GM23338 (cell line): ENCODE data around the gene ZFC3H1. TPM values are rescaled to one million over a fixed set of nuclear protein-coding genes. Genes with fewer than 3 reads are reported as not detected.

ENCODE experiments used
- ATAC-seq: fragments of 200-7000 bp; cut with Tn5 transposase; 3 replicates; pipeline ENCODE4 v1.9.1; 2020
- DNase-seq: peaks from one replicate; pipeline ENCODE4 v3.0.0-alpha.2; 2015; ENCODE audit warnings: low spot score
- H2AFZ ChIP-seq: fragments of 200-600 bp; sonication (generic); 2 replicates; pipeline ENCODE4 v1.8.0; 2016; ENCODE audit warnings: antibody characterized with exemption, mild to moderate bottlenecking, moderate library complexity
- H3F3A ChIP-seq: fragments of 200-600 bp; sonication (generic); replicated peaks from 2 replicates; pipeline ENCODE4 v1.8.0; 2017; ENCODE audit warnings: antibody characterized with exemption, mixed run types, low read depth
- H3K27ac ChIP-seq: fragments of 200-600 bp; sonication (generic); 2 replicates; pipeline ENCODE4 v1.6.1; 2016; ENCODE audit warnings: low read depth
- H3K27me3 ChIP-seq: fragments of 200-600 bp; sonication (generic); 2 replicates; pipeline ENCODE4 v1.8.0; 2016; ENCODE audit warnings: mild to moderate bottlenecking, mixed run types, moderate library complexity; ENCODE audit not compliant: insufficient read depth
- H3K36me3 ChIP-seq: fragments of 200-600 bp; sonication (generic); 2 replicates; pipeline ENCODE4 v1.8.0; 2016; ENCODE audit warnings: mild to moderate bottlenecking; ENCODE audit not compliant: insufficient read depth
- H3K4me1 ChIP-seq: fragments of 200-600 bp; sonication (generic); 2 replicates; pipeline ENCODE4 v1.8.0; 2016; ENCODE audit warnings: mild to moderate bottlenecking, moderate library complexity; ENCODE audit not compliant: insufficient read depth
- H3K4me2 ChIP-seq: fragments of 200-600 bp; sonication (generic); 2 replicates; pipeline ENCODE4 v1.7.1; 2017; ENCODE audit warnings: mixed run types
- H3K4me3 ChIP-seq: fragments of 200-600 bp; sonication (generic); 2 replicates; pipeline ENCODE4 v1.6.1; 2016; ENCODE audit warnings: mixed run types
- H3K79me2 ChIP-seq: fragments of 200-600 bp; sonication (generic); replicated peaks from 2 replicates; pipeline ENCODE4 v1.8.0; 2017; ENCODE audit warnings: mild to moderate bottlenecking; ENCODE audit not compliant: insufficient read depth
- H3K9me2 ChIP-seq: fragments of 200-600 bp; sonication (generic); 2 replicates; pipeline ENCODE4 v1.8.0; 2017; ENCODE audit not compliant: insufficient read depth
- H4K20me1 ChIP-seq: fragments of 200-600 bp; sonication (generic); replicated peaks from 2 replicates; pipeline ENCODE4 v1.8.0; 2017; ENCODE audit warnings: mild to moderate bottlenecking; ENCODE audit not compliant: insufficient read depth
- H3K27ac Mint-ChIP-seq: 2 replicates; pipeline ENCODE4 v1.8.0; 2020; ENCODE audit warnings: inconsistent platforms, mild to moderate bottlenecking, moderate library complexity, mixed read lengths
- H3K27me3 Mint-ChIP-seq: 3 replicates; pipeline ENCODE4 v1.8.0; 2022; ENCODE audit warnings: low read depth, mild to moderate bottlenecking, moderate library complexity, mixed read lengths, inconsistent platforms; ENCODE audit not compliant: insufficient read depth, poor library complexity
- H3K36me3 Mint-ChIP-seq: 3 replicates; pipeline ENCODE4 v1.8.0; 2021; ENCODE audit warnings: low read depth, mild to moderate bottlenecking, inconsistent platforms, moderate library complexity, mixed read lengths
- H3K4me1 Mint-ChIP-seq: 3 replicates; pipeline ENCODE4 v1.8.0; 2020; ENCODE audit warnings: mild to moderate bottlenecking, inconsistent platforms, mixed read lengths
- H3K4me3 Mint-ChIP-seq: 3 replicates; pipeline ENCODE4 v1.8.0; 2021; ENCODE audit warnings: moderate library complexity, mild to moderate bottlenecking, inconsistent platforms, mixed read lengths
- H3K9me3 Mint-ChIP-seq: 3 replicates; pipeline ENCODE4 v1.8.0; 2020; ENCODE audit warnings: moderate library complexity, mild to moderate bottlenecking, inconsistent platforms, mixed read lengths
- CREB1 ChIP-seq: fragments of 250-450 bp; sonication (Bioruptor Pico); IDR thresholded peaks from 2 replicates; pipeline ENCODE4 v1.5.0; 2020; ENCODE audit warnings: low read depth, mild to moderate bottlenecking, moderate library complexity
- EZH2 ChIP-seq: fragments of 200-600 bp; sonication (generic); IDR thresholded peaks from one replicate; pipeline ENCODE4 v1.8.0; 2017; ENCODE audit warnings: antibody characterized with exemption, mild to moderate bottlenecking, low read depth; ENCODE audit not compliant: unreplicated experiment
- EZH2phosphoT487 ChIP-seq: fragments of 200-600 bp; sonication (generic); IDR thresholded peaks from one replicate; pipeline ENCODE4 v1.8.1; 2018; ENCODE audit warnings: antibody characterized with exemption; ENCODE audit not compliant: unreplicated experiment
- JUNB ChIP-seq: IDR thresholded peaks from one replicate; pipeline ENCODE4 v1.6.1; 2016; ENCODE audit warnings: antibody characterized with exemption; ENCODE audit not compliant: unreplicated experiment
- NANOG ChIP-seq: IDR thresholded peaks from 2 replicates; pipeline ENCODE4 v1.6.1; 2016; ENCODE audit warnings: antibody characterized with exemption, borderline replicate concordance
- POLR2AphosphoS5 ChIP-seq: IDR thresholded peaks from 2 replicates; pipeline ENCODE4 v1.6.1; 2016; ENCODE audit warnings: antibody characterized with exemption, low read depth
- STAT1 ChIP-seq: IDR thresholded peaks from one replicate; pipeline ENCODE4 v1.6.1; 2016; ENCODE audit warnings: antibody characterized with exemption; ENCODE audit not compliant: unreplicated experiment
- ZNF114 ChIP-seq: fragments of 250-450 bp; sonication (Bioruptor Pico); IDR thresholded peaks from 2 replicates; pipeline ENCODE4 v1.5.0; 2020; ENCODE audit warnings: mild to moderate bottlenecking, moderate library complexity
- ZNF331 ChIP-seq: fragments of 250-450 bp; sonication (Bioruptor Pico); IDR thresholded peaks from 2 replicates; pipeline ENCODE4 v1.5.0; 2020; ENCODE audit warnings: low read depth, mild to moderate bottlenecking, moderate library complexity
- polyA plus RNA-seq: library from polyadenylated mRNA; unstranded; fragments of >200 nt; fragmentation: Nextera tagmentation; extraction: Ambion mirVana; gene quantifications from 2 replicates; pipeline ENCODE4 v1.2.1, GENCODE V29; 2016
- total RNA-seq: library from RNA; depleted of rRNA; stranded (reverse); fragments of >200 nt; shearing (Covaris generic); gene quantifications from 2 replicates; pipeline ENCODE4 v1.2.3, GENCODE V29; 2014
- TF ChIP-seq, protein P1 (sequence below), 2 experiments: fragments of 200-600 bp in 1 of 2; sonication (generic) in 1 of 2; conservative IDR thresholded peaks; 2 replicates each; pipeline versions ENCODE4 v1.5.1 to v1.6.1; 2016 to 2017; ENCODE audit warnings: antibody characterized with exemption in 2 of 2, low read depth in 2 of 2, mild to moderate bottlenecking in 2 of 2, moderate library complexity in 1 of 2
- TF ChIP-seq, protein P2 (sequence below): IDR thresholded peaks from 2 replicates; pipeline ENCODE4 v1.6.1; 2016; ENCODE audit warnings: antibody characterized with exemption
- TF ChIP-seq, protein P3 (sequence below): IDR thresholded peaks from one replicate; pipeline ENCODE4 v1.6.1; 2018; ENCODE audit warnings: antibody characterized with exemption; ENCODE audit not compliant: unreplicated experiment

ZFC3H1 gene
- total and polyA plus RNA-seq, 2 experiments from 2014 or later, result 30.3 to 46.2 TPM

DNA sequence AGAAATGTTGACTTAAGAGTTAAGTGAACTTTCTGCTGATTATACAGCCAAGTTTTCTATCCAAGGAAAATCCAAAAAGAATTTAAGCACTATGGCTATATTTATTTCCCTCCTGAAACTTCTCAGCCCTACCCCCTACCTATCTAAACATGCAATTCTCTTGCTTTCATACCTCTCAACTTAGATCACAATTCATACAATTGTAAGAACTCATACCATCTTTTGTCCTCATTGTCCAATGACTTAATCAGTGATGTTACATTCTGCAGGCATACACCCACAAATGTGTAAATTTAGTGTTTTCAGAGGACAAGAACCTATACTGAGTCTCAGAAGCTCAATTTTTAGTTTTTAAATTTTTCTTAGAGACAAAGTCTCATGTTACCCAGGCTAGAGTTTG is 62.1 kb downstream of the ZFC3H1 start:
- H3K27ac ChIP-seq, result no peak overlapping the region
- Mint-ChIP-seq H3K4me3 (no peak overlapping the region), H3K9me3 (no peaks in the 10 kb centered on the region), H3K36me3 (peaks cover 4% of the 10 kb centered on the region; the same call in 1 of the 3 replicates), H3K27ac (no peak overlapping the region), H3K27me3 (no peaks in the 10 kb centered on the region), H3K4me1 (peaks cover 14% of the 10 kb centered on the region; the same call in 2 of the 3 replicates)
- no peak overlapping the region for H3K4me3 ChIP-seq
- DNase-seq (no peak), ATAC-seq (no peak)
- no peak overlapping the region for H3K4me2 ChIP-seq
- TF ChIP-seq JUNB, result no peak
- TF ChIP-seq, protein P1, sequence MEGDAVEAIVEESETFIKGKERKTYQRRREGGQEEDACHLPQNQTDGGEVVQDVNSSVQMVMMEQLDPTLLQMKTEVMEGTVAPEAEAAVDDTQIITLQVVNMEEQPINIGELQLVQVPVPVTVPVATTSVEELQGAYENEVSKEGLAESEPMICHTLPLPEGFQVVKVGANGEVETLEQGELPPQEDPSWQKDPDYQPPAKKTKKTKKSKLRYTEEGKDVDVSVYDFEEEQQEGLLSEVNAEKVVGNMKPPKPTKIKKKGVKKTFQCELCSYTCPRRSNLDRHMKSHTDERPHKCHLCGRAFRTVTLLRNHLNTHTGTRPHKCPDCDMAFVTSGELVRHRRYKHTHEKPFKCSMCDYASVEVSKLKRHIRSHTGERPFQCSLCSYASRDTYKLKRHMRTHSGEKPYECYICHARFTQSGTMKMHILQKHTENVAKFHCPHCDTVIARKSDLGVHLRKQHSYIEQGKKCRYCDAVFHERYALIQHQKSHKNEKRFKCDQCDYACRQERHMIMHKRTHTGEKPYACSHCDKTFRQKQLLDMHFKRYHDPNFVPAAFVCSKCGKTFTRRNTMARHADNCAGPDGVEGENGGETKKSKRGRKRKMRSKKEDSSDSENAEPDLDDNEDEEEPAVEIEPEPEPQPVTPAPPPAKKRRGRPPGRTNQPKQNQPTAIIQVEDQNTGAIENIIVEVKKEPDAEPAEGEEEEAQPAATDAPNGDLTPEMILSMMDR (conservative IDR thresholded peaks at IDR 0.05; ENCODE audit: low read depth in 2 of 2), result no peak
- no peak for TF ChIP-seq STAT1
- no peak for TF ChIP-seq CREB1 (CRISPR knock-in tag)
- H4K20me1 ChIP-seq, result no peaks in the 10 kb centered on the region
- H2AFZ ChIP-seq, result no peak overlapping the region
- H3K27me3 ChIP-seq, result no peaks in the 10 kb centered on the region
- H3K4me1 ChIP-seq, result peaks cover 12% of the 10 kb centered on the region
- no peaks in the 10 kb centered on the region for H3F3A ChIP-seq
- H3K9me2 ChIP-seq, result no peaks in the 10 kb centered on the region
- H3K79me2 ChIP-seq, result no peaks in the 10 kb centered on the region
- no peaks in the 10 kb centered on the region for H3K36me3 ChIP-seq

DNA sequence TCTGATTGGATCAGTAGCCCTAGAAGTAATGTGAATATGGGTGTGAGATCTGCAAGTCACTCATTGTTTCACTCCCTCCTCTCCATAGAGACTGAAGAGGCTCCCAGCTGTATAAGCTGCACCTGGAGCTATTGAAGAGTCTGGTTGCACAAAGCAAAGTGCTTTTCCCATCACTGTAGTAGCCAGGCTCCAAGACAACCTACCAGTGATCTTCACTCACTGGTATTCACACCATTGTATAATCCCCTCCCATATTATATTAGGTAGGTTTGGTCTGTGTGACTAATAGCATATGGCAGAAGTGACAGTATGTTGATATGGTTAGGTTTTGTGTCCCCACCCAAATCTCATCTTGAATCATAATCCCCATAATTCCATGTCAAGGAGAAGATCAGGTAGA is 64.4 kb downstream of the ZFC3H1 start:
- no peaks in the 10 kb centered on the region for H3K27me3 ChIP-seq
- H3F3A ChIP-seq, result no peaks in the 10 kb centered on the region
- no peak overlapping the region for H3K4me3 ChIP-seq
- no peaks in the 10 kb centered on the region for H4K20me1 ChIP-seq
- H3K27ac ChIP-seq, result no peak overlapping the region
- H3K9me3 Mint-ChIP-seq, result no peaks in the 10 kb centered on the region
- no peaks in the 10 kb centered on the region for H3K27me3 Mint-ChIP-seq
- TF ChIP-seq STAT1, result no peak
- TF ChIP-seq EZH2, result no peak
- no peak for TF ChIP-seq CREB1 (CRISPR knock-in tag)
- no peak for TF ChIP-seq EZH2phosphoT487
- no peak for TF ChIP-seq ZNF331
- TF ChIP-seq, protein P2, sequence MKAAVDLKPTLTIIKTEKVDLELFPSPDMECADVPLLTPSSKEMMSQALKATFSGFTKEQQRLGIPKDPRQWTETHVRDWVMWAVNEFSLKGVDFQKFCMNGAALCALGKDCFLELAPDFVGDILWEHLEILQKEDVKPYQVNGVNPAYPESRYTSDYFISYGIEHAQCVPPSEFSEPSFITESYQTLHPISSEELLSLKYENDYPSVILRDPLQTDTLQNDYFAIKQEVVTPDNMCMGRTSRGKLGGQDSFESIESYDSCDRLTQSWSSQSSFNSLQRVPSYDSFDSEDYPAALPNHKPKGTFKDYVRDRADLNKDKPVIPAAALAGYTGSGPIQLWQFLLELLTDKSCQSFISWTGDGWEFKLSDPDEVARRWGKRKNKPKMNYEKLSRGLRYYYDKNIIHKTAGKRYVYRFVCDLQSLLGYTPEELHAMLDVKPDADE, result no peak
- TF ChIP-seq, protein P3, sequence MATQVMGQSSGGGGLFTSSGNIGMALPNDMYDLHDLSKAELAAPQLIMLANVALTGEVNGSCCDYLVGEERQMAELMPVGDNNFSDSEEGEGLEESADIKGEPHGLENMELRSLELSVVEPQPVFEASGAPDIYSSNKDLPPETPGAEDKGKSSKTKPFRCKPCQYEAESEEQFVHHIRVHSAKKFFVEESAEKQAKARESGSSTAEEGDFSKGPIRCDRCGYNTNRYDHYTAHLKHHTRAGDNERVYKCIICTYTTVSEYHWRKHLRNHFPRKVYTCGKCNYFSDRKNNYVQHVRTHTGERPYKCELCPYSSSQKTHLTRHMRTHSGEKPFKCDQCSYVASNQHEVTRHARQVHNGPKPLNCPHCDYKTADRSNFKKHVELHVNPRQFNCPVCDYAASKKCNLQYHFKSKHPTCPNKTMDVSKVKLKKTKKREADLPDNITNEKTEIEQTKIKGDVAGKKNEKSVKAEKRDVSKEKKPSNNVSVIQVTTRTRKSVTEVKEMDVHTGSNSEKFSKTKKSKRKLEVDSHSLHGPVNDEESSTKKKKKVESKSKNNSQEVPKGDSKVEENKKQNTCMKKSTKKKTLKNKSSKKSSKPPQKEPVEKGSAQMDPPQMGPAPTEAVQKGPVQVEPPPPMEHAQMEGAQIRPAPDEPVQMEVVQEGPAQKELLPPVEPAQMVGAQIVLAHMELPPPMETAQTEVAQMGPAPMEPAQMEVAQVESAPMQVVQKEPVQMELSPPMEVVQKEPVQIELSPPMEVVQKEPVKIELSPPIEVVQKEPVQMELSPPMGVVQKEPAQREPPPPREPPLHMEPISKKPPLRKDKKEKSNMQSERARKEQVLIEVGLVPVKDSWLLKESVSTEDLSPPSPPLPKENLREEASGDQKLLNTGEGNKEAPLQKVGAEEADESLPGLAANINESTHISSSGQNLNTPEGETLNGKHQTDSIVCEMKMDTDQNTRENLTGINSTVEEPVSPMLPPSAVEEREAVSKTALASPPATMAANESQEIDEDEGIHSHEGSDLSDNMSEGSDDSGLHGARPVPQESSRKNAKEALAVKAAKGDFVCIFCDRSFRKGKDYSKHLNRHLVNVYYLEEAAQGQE, result no peak
- no peak for TF ChIP-seq NANOG
- TF ChIP-seq, protein P1 (conservative IDR thresholded peaks at IDR 0.05; ENCODE audit: low read depth in 2 of 2), result no peak
- no peak for TF ChIP-seq POLR2AphosphoS5
- no peak for TF ChIP-seq ZNF114 (CRISPR knock-in tag)
- no peak for ATAC-seq
- H3K4me2 ChIP-seq, result no peak overlapping the region
- peaks cover 12% of the 10 kb centered on the region for H3K4me1 ChIP-seq
- peaks cover 14% of the 10 kb centered on the region; the same call in 2 of the 3 replicates for H3K4me1 Mint-ChIP-seq
- H3K27ac Mint-ChIP-seq, result no peak overlapping the region
- no peaks in the 10 kb centered on the region for H3K36me3 Mint-ChIP-seq
- DNase-seq, result no peak
- H3K36me3 ChIP-seq, result no peaks in the 10 kb centered on the region
- H3K4me3 Mint-ChIP-seq, result no peak overlapping the region
- no peak overlapping the region for H2AFZ ChIP-seq
- H3K9me2 ChIP-seq, result no peaks in the 10 kb centered on the region
- H3K79me2 ChIP-seq, result no peaks in the 10 kb centered on the region
